ENCODE measurements around the gene MAB21L4.
"Not testable (repeated sequence)": the region's sequence is repeated elsewhere in the genome, so short reads cannot be mapped to it uniquely, and the experiment has no call there.

Gene MAB21L4

GRCh38 chr2:240847817-240848216 lies 48.1 kb downstream of the MAB21L4 start:
- no peak for DNase-seq (ENCODE audit: low read depth, low spot score)
- Histone ChIP-seq H3K9me3 (ENCODE audit: insufficient read depth, low read length) (peaks cover 26% of the 10 kb centered on the region; the same call in 1 of the 2 replicates), H3K4me3 (ENCODE audit: insufficient read length, low read depth) (no peak overlapping the region), H3K36me3 (ENCODE audit: insufficient read depth, insufficient read length, low read length) (no peaks in the 10 kb centered on the region), H3K27me3 (ENCODE audit: insufficient read depth, insufficient read length) (no peaks in the 10 kb centered on the region), H3K9ac (ENCODE audit: insufficient read length, low read depth) (no peak overlapping the region), H3K4me1 (ENCODE audit: insufficient read depth, insufficient read length) (peaks cover 7% of the 10 kb centered on the region)
- TF ChIP-seq SUZ12 (IDR thresholded peaks at IDR 0.05; ENCODE audit: extremely low read depth, insufficient read depth, insufficient read length) (no peak), YY1 (IDR thresholded peaks at IDR 0.05; ENCODE audit: insufficient read depth, insufficient read length) (no peak), ZNF274 (IDR thresholded peaks at IDR 0.05; ENCODE audit: low read depth, low read length) (no peak)

GRCh38 chr2:240846873-240847595 lies 48.9 kb downstream of the MAB21L4 start:
- Histone ChIP-seq H3K36me3 (ENCODE audit: insufficient read depth, insufficient read length, low read length) (no peaks in the 10 kb centered on the region), H3K27me3 (ENCODE audit: insufficient read depth, insufficient read length) (no peaks in the 10 kb centered on the region), H3K4me1 (ENCODE audit: insufficient read depth, insufficient read length) (peaks cover 7% of the 10 kb centered on the region), H3K4me3 (ENCODE audit: insufficient read length, low read depth) (no peak overlapping the region), H3K9me3 (ENCODE audit: insufficient read depth, low read length) (peaks cover 26% of the 10 kb centered on the region; the same call in 1 of the 2 replicates), H3K9ac (ENCODE audit: insufficient read length, low read depth) (peak overlapping the region; percentile 57)
- DNase-seq (ENCODE audit: low read depth, low spot score): no peak
- no peak for TF ChIP-seq YY1 (IDR thresholded peaks at IDR 0.05; ENCODE audit: insufficient read depth, insufficient read length)
- TF ChIP-seq SUZ12 (IDR thresholded peaks at IDR 0.05; ENCODE audit: extremely low read depth, insufficient read depth, insufficient read length): no peak
- no peak for TF ChIP-seq ZNF274 (IDR thresholded peaks at IDR 0.05; ENCODE audit: low read depth, low read length)

- H3K9ac ChIP-seq (ENCODE audit: insufficient read length, low read depth); H3K36me3 ChIP-seq (ENCODE audit: insufficient read depth, insufficient read length, low read length); DNase-seq (ENCODE audit: low read depth, low spot score); H3K4me3 ChIP-seq (ENCODE audit: insufficient read length, low read depth); H3K4me1 ChIP-seq (ENCODE audit: insufficient read depth, insufficient read length); H3K27me3 ChIP-seq (ENCODE audit: insufficient read depth, insufficient read length): not testable (repeated sequence)
- H3K9me3 ChIP-seq (ENCODE audit: insufficient read depth, low read length): peaks cover 26% of the 10 kb centered on the region; the same call in 1 of the 2 replicates
These were observed 49.6 kb downstream of the MAB21L4 start for GRCh38 chr2:240846309-240846708.

DNA sequence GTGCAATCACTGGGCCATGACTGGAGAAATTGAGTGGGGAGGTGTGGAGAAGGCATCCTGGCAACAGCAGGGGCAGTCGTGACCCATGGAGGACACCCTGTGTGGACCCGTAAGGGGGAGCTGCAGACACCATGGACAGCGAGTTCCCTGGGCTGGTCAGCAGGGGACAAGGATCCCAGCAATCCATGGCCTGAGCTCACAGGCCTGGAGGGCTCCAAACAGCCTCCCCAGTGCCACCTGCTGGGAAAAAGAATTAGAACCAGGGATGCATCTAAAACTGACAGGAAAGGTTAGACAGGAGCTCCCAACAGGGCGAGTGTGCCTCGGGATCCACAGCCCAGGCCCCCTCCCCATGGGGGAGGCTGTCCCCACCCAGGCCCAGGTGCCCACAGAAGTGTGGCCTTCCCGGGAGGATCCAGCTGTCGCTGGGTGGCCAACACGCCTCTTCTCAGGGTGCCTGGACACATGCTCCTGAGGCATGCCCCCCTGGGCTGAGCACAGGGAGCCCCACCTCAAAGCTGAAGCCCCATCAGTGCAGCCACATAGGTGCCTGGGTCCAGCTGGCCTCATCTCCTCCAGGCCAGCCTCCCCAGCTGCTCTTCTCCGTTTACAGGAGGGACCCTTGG lies 55.4 kb downstream of the MAB21L4 start:
- Histone ChIP-seq H3K27me3 (ENCODE audit: insufficient read depth, insufficient read length) (peaks cover 6% of the 10 kb centered on the region), H3K36me3 (ENCODE audit: insufficient read depth, insufficient read length, low read length) (no peaks in the 10 kb centered on the region), H3K9me3 (ENCODE audit: insufficient read depth, low read length) (peaks cover 13% of the 10 kb centered on the region; the same call in 1 of the 2 replicates), H3K9ac (ENCODE audit: insufficient read length, low read depth) (no peak overlapping the region), H3K4me3 (ENCODE audit: insufficient read length, low read depth) (no peak overlapping the region), H3K4me1 (ENCODE audit: insufficient read depth, insufficient read length) (peaks cover 11% of the 10 kb centered on the region)
- DNase-seq (ENCODE audit: low read depth, low spot score): peak; percentile 65
- TF ChIP-seq SUZ12 (IDR thresholded peaks at IDR 0.05; ENCODE audit: extremely low read depth, insufficient read depth, insufficient read length) (no peak), ZNF274 (IDR thresholded peaks at IDR 0.05; ENCODE audit: low read depth, low read length) (no peak), YY1 (IDR thresholded peaks at IDR 0.05; ENCODE audit: insufficient read depth, insufficient read length) (no peak)

- no peak for DNase-seq (ENCODE audit: low read depth, low spot score)
- peaks cover 2% of the 10 kb centered on the region; the same call in 1 of the 2 replicates for H3K9me3 ChIP-seq (ENCODE audit: insufficient read depth, low read length)
- H3K36me3 ChIP-seq (ENCODE audit: insufficient read depth, insufficient read length, low read length): no peaks in the 10 kb centered on the region
- H3K4me3 ChIP-seq (ENCODE audit: insufficient read length, low read depth): no peak overlapping the region
- H3K27me3 ChIP-seq (ENCODE audit: insufficient read depth, insufficient read length): peaks cover 8% of the 10 kb centered on the region
- no peak for TF ChIP-seq ZNF274 (IDR thresholded peaks at IDR 0.05; ENCODE audit: low read depth, low read length)
- TF ChIP-seq YY1 (IDR thresholded peaks at IDR 0.05; ENCODE audit: insufficient read depth, insufficient read length): no peak
- no peak for TF ChIP-seq SUZ12 (IDR thresholded peaks at IDR 0.05; ENCODE audit: extremely low read depth, insufficient read depth, insufficient read length)
- no peak overlapping the region for H3K9ac ChIP-seq (ENCODE audit: insufficient read length, low read depth)
- H3K4me1 ChIP-seq (ENCODE audit: insufficient read depth, insufficient read length): peaks cover 15% of the 10 kb centered on the region
These were observed 56.5 kb downstream of the MAB21L4 start for GRCh38 chr2:240839152-240840143.

GRCh38 chr2:240837621-240838020 lies 58.3 kb downstream of the MAB21L4 start:
- Histone ChIP-seq H3K9me3 (ENCODE audit: insufficient read depth, low read length) (no peaks in the 10 kb centered on the region), H3K4me1 (ENCODE audit: insufficient read depth, insufficient read length) (peaks cover 15% of the 10 kb centered on the region), H3K4me3 (ENCODE audit: insufficient read length, low read depth) (no peak overlapping the region), H3K36me3 (ENCODE audit: insufficient read depth, insufficient read length, low read length) (no peaks in the 10 kb centered on the region), H3K27me3 (ENCODE audit: insufficient read depth, insufficient read length) (peaks cover 20% of the 10 kb centered on the region), H3K9ac (ENCODE audit: insufficient read length, low read depth) (no peak overlapping the region)
- DNase-seq (ENCODE audit: low read depth, low spot score): no peak
- TF ChIP-seq SUZ12 (IDR thresholded peaks at IDR 0.05; ENCODE audit: extremely low read depth, insufficient read depth, insufficient read length): no peak
- no peak for TF ChIP-seq YY1 (IDR thresholded peaks at IDR 0.05; ENCODE audit: insufficient read depth, insufficient read length)
- TF ChIP-seq ZNF274 (IDR thresholded peaks at IDR 0.05; ENCODE audit: low read depth, low read length): no peak
